GM23338 (cell line): Measurements from ENCODE around the gene LYL1. TPM values are rescaled to one million over a fixed set of nuclear protein-coding genes. Genes with fewer than 3 reads are reported as not detected.

Experiments
- ATAC-seq: fragments of 200-7000 bp; cut with Tn5 transposase; 3 replicates; pipeline ENCODE4 v1.9.1; 2020
- DNase-seq: peaks from one replicate; pipeline ENCODE4 v3.0.0-alpha.2; 2015; ENCODE audit warnings: low spot score
- H2AFZ ChIP-seq: fragments of 200-600 bp; sonication (generic); 2 replicates; pipeline ENCODE4 v1.8.0; 2016; ENCODE audit warnings: antibody characterized with exemption, mild to moderate bottlenecking, moderate library complexity
- H3F3A ChIP-seq: fragments of 200-600 bp; sonication (generic); replicated peaks from 2 replicates; pipeline ENCODE4 v1.8.0; 2017; ENCODE audit warnings: antibody characterized with exemption, mixed run types, low read depth
- H3K27ac ChIP-seq: fragments of 200-600 bp; sonication (generic); 2 replicates; pipeline ENCODE4 v1.6.1; 2016; ENCODE audit warnings: low read depth
- H3K27me3 ChIP-seq: fragments of 200-600 bp; sonication (generic); 2 replicates; pipeline ENCODE4 v1.8.0; 2016; ENCODE audit warnings: mild to moderate bottlenecking, mixed run types, moderate library complexity; ENCODE audit not compliant: insufficient read depth
- H3K36me3 ChIP-seq: fragments of 200-600 bp; sonication (generic); 2 replicates; pipeline ENCODE4 v1.8.0; 2016; ENCODE audit warnings: mild to moderate bottlenecking; ENCODE audit not compliant: insufficient read depth
- H3K4me1 ChIP-seq: fragments of 200-600 bp; sonication (generic); 2 replicates; pipeline ENCODE4 v1.8.0; 2016; ENCODE audit warnings: mild to moderate bottlenecking, moderate library complexity; ENCODE audit not compliant: insufficient read depth
- H3K4me2 ChIP-seq: fragments of 200-600 bp; sonication (generic); 2 replicates; pipeline ENCODE4 v1.7.1; 2017; ENCODE audit warnings: mixed run types
- H3K4me3 ChIP-seq: fragments of 200-600 bp; sonication (generic); 2 replicates; pipeline ENCODE4 v1.6.1; 2016; ENCODE audit warnings: mixed run types
- H3K79me2 ChIP-seq: fragments of 200-600 bp; sonication (generic); replicated peaks from 2 replicates; pipeline ENCODE4 v1.8.0; 2017; ENCODE audit warnings: mild to moderate bottlenecking; ENCODE audit not compliant: insufficient read depth
- H3K9me2 ChIP-seq: fragments of 200-600 bp; sonication (generic); 2 replicates; pipeline ENCODE4 v1.8.0; 2017; ENCODE audit not compliant: insufficient read depth
- H4K20me1 ChIP-seq: fragments of 200-600 bp; sonication (generic); replicated peaks from 2 replicates; pipeline ENCODE4 v1.8.0; 2017; ENCODE audit warnings: mild to moderate bottlenecking; ENCODE audit not compliant: insufficient read depth
- H3K27ac Mint-ChIP-seq: 2 replicates; pipeline ENCODE4 v1.8.0; 2020; ENCODE audit warnings: inconsistent platforms, mild to moderate bottlenecking, moderate library complexity, mixed read lengths
- H3K27me3 Mint-ChIP-seq: 3 replicates; pipeline ENCODE4 v1.8.0; 2022; ENCODE audit warnings: low read depth, mild to moderate bottlenecking, moderate library complexity, mixed read lengths, inconsistent platforms; ENCODE audit not compliant: insufficient read depth, poor library complexity
- H3K36me3 Mint-ChIP-seq: 3 replicates; pipeline ENCODE4 v1.8.0; 2021; ENCODE audit warnings: low read depth, mild to moderate bottlenecking, inconsistent platforms, moderate library complexity, mixed read lengths
- H3K4me1 Mint-ChIP-seq: 3 replicates; pipeline ENCODE4 v1.8.0; 2020; ENCODE audit warnings: mild to moderate bottlenecking, inconsistent platforms, mixed read lengths
- H3K4me3 Mint-ChIP-seq: 3 replicates; pipeline ENCODE4 v1.8.0; 2021; ENCODE audit warnings: moderate library complexity, mild to moderate bottlenecking, inconsistent platforms, mixed read lengths
- H3K9me3 Mint-ChIP-seq: 3 replicates; pipeline ENCODE4 v1.8.0; 2020; ENCODE audit warnings: moderate library complexity, mild to moderate bottlenecking, inconsistent platforms, mixed read lengths
- CREB1 ChIP-seq: fragments of 250-450 bp; sonication (Bioruptor Pico); IDR thresholded peaks from 2 replicates; pipeline ENCODE4 v1.5.0; 2020; ENCODE audit warnings: low read depth, mild to moderate bottlenecking, moderate library complexity
- CTCF ChIP-seq, 2 experiments: fragments of 200-600 bp in 1 of 2; sonication (generic) in 1 of 2; conservative IDR thresholded peaks; 2 replicates each; pipeline versions ENCODE4 v1.5.1 to v1.6.1; 2016 to 2017; ENCODE audit warnings: antibody characterized with exemption in 2 of 2, low read depth in 2 of 2, mild to moderate bottlenecking in 2 of 2, moderate library complexity in 1 of 2
- ETS1 ChIP-seq: IDR thresholded peaks from 2 replicates; pipeline ENCODE4 v1.6.1; 2016; ENCODE audit warnings: antibody characterized with exemption
- EZH2 ChIP-seq: fragments of 200-600 bp; sonication (generic); IDR thresholded peaks from one replicate; pipeline ENCODE4 v1.8.0; 2017; ENCODE audit warnings: antibody characterized with exemption, mild to moderate bottlenecking, low read depth; ENCODE audit not compliant: unreplicated experiment
- EZH2phosphoT487 ChIP-seq: fragments of 200-600 bp; sonication (generic); IDR thresholded peaks from one replicate; pipeline ENCODE4 v1.8.1; 2018; ENCODE audit warnings: antibody characterized with exemption; ENCODE audit not compliant: unreplicated experiment
- JUNB ChIP-seq: IDR thresholded peaks from one replicate; pipeline ENCODE4 v1.6.1; 2016; ENCODE audit warnings: antibody characterized with exemption; ENCODE audit not compliant: unreplicated experiment
- NANOG ChIP-seq: IDR thresholded peaks from 2 replicates; pipeline ENCODE4 v1.6.1; 2016; ENCODE audit warnings: antibody characterized with exemption, borderline replicate concordance
- POLR2AphosphoS5 ChIP-seq: IDR thresholded peaks from 2 replicates; pipeline ENCODE4 v1.6.1; 2016; ENCODE audit warnings: antibody characterized with exemption, low read depth
- REST ChIP-seq: IDR thresholded peaks from one replicate; pipeline ENCODE4 v1.6.1; 2018; ENCODE audit warnings: antibody characterized with exemption; ENCODE audit not compliant: unreplicated experiment
- STAT1 ChIP-seq: IDR thresholded peaks from one replicate; pipeline ENCODE4 v1.6.1; 2016; ENCODE audit warnings: antibody characterized with exemption; ENCODE audit not compliant: unreplicated experiment
- ZNF114 ChIP-seq: fragments of 250-450 bp; sonication (Bioruptor Pico); IDR thresholded peaks from 2 replicates; pipeline ENCODE4 v1.5.0; 2020; ENCODE audit warnings: mild to moderate bottlenecking, moderate library complexity
- ZNF331 ChIP-seq: fragments of 250-450 bp; sonication (Bioruptor Pico); IDR thresholded peaks from 2 replicates; pipeline ENCODE4 v1.5.0; 2020; ENCODE audit warnings: low read depth, mild to moderate bottlenecking, moderate library complexity
- ZNF462 ChIP-seq: fragments of 250-450 bp; sonication (Bioruptor Pico); IDR thresholded peaks from 2 replicates; pipeline ENCODE4 v1.5.0; 2020; ENCODE audit warnings: mild to moderate bottlenecking, moderate library complexity
- polyA plus RNA-seq: library from polyadenylated mRNA; unstranded; fragments of >200 nt; fragmentation: Nextera tagmentation; extraction: Ambion mirVana; gene quantifications from 2 replicates; pipeline ENCODE4 v1.2.1, GENCODE V29; 2016
- total RNA-seq: library from RNA; depleted of rRNA; stranded (reverse); fragments of >200 nt; shearing (Covaris generic); gene quantifications from 2 replicates; pipeline ENCODE4 v1.2.3, GENCODE V29; 2014

The LYL1 gene
- total and polyA plus RNA-seq, 2 experiments from 2014 or later: 1.2 to 2.2 TPM

- Histone ChIP-seq H3K79me2 (no peaks in the 10 kb centered on the region), H3F3A (no peaks in the 10 kb centered on the region), H4K20me1 (no peaks in the 10 kb centered on the region), H3K27me3 (peaks cover 3% of the 10 kb centered on the region; the same call in 1 of the 2 replicates), H2AFZ (peak overlapping the region; percentile 92), H3K36me3 (no peaks in the 10 kb centered on the region), H3K4me3 (no peak overlapping the region), H3K27ac (no peak overlapping the region), H3K4me1 (no peaks in the 10 kb centered on the region), H3K9me2 (no peaks in the 10 kb centered on the region), H3K4me2 (no peak overlapping the region)
- no peaks in the 10 kb centered on the region for H3K4me1 Mint-ChIP-seq
- ATAC-seq (peak; percentile 41), DNase-seq (no peak)
- no peak overlapping the region for H3K27ac Mint-ChIP-seq
- peaks cover 17% of the 10 kb centered on the region for H3K27me3 Mint-ChIP-seq
- no peak overlapping the region for H3K4me3 Mint-ChIP-seq
- H3K9me3 Mint-ChIP-seq: no peaks in the 10 kb centered on the region
- TF ChIP-seq JUNB (no peak), EZH2phosphoT487 (no peak), STAT1 (no peak), ETS1 (no peak), REST (no peak), ZNF114 (CRISPR knock-in tag) (no peak), ZNF462 (CRISPR knock-in tag) (no peak), EZH2 (no peak), NANOG (no peak), ZNF331 (no peak), CREB1 (no peak), CTCF (conservative IDR thresholded peaks at IDR 0.05; ENCODE audit: low read depth in 2 of 2) (no peak), POLR2AphosphoS5 (no peak)
- H3K36me3 Mint-ChIP-seq: no peaks in the 10 kb centered on the region
These were observed 33.0 kb downstream of the LYL1 start for GRCh38 chr19:13069415-13070359.
